ENCODE measurements around the gene LBX2. TPM values are rescaled to one million over a fixed set of nuclear protein-coding genes. Genes with fewer than 3 reads are reported as not detected.

The LBX2 gene
- total RNA-seq, 4 donors from 2014 or later: 1.2 TPM; not detected in 3

DNA sequence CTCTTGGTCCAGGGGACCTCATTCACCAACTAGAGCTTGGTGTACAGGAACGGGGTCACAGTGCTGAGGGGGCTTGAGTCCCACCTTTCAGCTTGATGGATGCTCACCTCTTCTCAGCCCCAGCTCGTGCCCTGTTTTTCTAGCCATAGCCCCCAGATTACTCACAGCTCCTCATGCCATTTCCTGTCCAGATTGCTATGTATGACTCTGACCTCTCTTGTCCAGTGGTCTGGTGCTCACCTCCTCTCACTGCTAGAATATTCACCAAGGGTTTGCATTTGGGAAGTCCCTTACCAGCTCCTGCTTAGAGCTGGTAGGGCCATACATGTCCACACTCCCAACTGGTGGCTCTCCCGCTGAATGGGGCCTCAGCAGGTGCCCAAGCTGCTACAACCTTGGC is 5.9 kb downstream of the LBX2 start:
- H3K27ac ChIP-seq: no peak overlapping the region
- no peaks in the 10 kb centered on the region for H3K9me3 ChIP-seq
- no peak for DNase-seq (ENCODE audit: low spot score in 2 of 2)
- peaks cover 14% of the 10 kb centered on the region for H3K4me1 ChIP-seq
- no peak overlapping the region for H3K4me3 ChIP-seq
- TF ChIP-seq POLR2A (IDR thresholded peaks at IDR 0.05) (no peak), EP300 (IDR thresholded peaks at IDR 0.05) (no peak), POLR2AphosphoS5 (IDR thresholded peaks at IDR 0.05) (no peak)
- TF ChIP-seq, protein P1, sequence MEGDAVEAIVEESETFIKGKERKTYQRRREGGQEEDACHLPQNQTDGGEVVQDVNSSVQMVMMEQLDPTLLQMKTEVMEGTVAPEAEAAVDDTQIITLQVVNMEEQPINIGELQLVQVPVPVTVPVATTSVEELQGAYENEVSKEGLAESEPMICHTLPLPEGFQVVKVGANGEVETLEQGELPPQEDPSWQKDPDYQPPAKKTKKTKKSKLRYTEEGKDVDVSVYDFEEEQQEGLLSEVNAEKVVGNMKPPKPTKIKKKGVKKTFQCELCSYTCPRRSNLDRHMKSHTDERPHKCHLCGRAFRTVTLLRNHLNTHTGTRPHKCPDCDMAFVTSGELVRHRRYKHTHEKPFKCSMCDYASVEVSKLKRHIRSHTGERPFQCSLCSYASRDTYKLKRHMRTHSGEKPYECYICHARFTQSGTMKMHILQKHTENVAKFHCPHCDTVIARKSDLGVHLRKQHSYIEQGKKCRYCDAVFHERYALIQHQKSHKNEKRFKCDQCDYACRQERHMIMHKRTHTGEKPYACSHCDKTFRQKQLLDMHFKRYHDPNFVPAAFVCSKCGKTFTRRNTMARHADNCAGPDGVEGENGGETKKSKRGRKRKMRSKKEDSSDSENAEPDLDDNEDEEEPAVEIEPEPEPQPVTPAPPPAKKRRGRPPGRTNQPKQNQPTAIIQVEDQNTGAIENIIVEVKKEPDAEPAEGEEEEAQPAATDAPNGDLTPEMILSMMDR (IDR thresholded peaks at IDR 0.05): no peak
- peaks cover 56% of the 10 kb centered on the region for H3K36me3 ChIP-seq
- peaks cover 16% of the 10 kb centered on the region for H3K27me3 ChIP-seq
- WGBS: 94% methylated on average over 3 of the region's 3 CpGs

DNA sequence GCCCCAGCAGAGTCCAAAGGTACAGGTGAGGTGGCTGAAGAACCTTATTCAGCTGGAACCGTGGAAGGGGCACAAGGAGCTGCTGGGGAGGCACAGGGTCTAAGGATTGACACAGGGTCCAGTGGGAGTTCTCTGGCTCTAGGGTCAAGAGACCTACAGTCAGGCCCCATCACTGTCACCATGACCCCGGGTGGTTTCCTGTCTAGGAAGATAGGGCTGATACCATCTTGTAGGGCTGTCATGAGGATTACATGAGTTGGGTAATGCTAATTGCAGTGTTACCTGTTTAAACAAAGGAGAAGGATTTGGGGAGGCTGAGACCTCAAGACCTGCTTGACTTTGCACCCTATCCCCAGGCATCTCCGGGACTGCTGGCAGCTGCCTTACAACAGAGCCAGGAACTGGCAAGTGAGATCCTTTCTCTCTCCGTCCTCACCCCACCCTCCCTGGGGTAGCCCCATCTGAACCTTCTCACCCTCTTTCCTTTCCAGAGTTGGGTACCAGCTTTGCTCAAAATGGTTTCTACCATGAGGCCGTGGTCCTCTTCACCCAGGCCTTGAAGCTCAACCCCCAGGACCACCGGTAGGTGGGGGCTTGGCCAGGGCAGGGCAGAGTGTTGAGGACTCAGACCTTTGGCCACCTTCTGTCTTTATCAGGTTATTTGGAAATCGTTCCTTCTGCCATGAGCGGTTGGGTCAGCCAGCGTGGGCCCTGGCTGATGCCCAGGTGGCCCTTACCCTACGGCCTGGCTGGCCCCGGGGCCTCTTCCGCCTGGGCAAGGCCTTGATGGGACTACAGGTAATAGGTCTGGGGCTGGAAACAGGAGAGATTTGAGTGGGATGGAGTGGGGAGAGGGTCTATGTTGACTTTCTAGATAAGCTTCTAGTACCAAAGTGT is 7.5 kb downstream of the LBX2 start:
- no peaks in the 10 kb centered on the region for H3K9me3 ChIP-seq
- H3K27ac ChIP-seq: no peak overlapping the region
- DNase-seq (ENCODE audit: low spot score in 2 of 2): no peak
- H3K36me3 ChIP-seq: peaks cover 56% of the 10 kb centered on the region
- 97% methylated on average over 11 of the region's 12 CpGs for WGBS
- no peak overlapping the region for H3K4me3 ChIP-seq
- no peaks in the 10 kb centered on the region for H3K27me3 ChIP-seq
- no peaks in the 10 kb centered on the region for H3K4me1 ChIP-seq
- no peak for TF ChIP-seq EP300 (IDR thresholded peaks at IDR 0.05)
- TF ChIP-seq POLR2AphosphoS5 (IDR thresholded peaks at IDR 0.05): no peak
- TF ChIP-seq POLR2A (IDR thresholded peaks at IDR 0.05): no peak
- TF ChIP-seq, protein P1 (IDR thresholded peaks at IDR 0.05): no peak

DNA sequence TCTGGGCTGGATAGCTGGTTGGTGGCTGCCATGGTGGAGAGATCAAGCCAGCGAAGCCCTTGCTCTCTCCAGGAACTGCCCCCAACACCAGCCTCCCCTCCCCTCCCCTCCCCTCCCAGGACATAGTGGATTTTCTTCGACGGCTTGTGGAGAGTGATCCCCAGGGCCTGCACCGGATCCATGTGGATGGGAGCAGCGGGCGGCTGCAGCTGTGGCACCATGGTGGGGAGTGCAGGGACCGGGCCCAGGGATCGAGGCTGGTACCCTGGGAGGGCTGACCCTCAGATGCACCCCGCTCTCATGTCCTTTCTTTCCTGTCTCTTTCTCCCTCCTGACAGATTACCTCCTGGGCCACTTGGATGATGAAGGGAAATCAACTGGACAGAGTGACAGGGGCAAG is 9.5 kb downstream of the LBX2 start:
- H3K27ac ChIP-seq: no peak overlapping the region
- no peak overlapping the region for H3K4me3 ChIP-seq
- DNase-seq (ENCODE audit: low spot score in 2 of 2): no peak
- no peaks in the 10 kb centered on the region for H3K4me1 ChIP-seq
- no peaks in the 10 kb centered on the region for H3K9me3 ChIP-seq
- TF ChIP-seq, protein P1 (IDR thresholded peaks at IDR 0.05): no peak
- no peak for TF ChIP-seq POLR2AphosphoS5 (IDR thresholded peaks at IDR 0.05)
- TF ChIP-seq EP300 (IDR thresholded peaks at IDR 0.05): no peak
- TF ChIP-seq POLR2A (IDR thresholded peaks at IDR 0.05): no peak
- H3K27me3 ChIP-seq: no peaks in the 10 kb centered on the region
- peaks cover 58% of the 10 kb centered on the region for H3K36me3 ChIP-seq
- 95% methylated on average over 9 of the region's 9 CpGs for WGBS

DNA sequence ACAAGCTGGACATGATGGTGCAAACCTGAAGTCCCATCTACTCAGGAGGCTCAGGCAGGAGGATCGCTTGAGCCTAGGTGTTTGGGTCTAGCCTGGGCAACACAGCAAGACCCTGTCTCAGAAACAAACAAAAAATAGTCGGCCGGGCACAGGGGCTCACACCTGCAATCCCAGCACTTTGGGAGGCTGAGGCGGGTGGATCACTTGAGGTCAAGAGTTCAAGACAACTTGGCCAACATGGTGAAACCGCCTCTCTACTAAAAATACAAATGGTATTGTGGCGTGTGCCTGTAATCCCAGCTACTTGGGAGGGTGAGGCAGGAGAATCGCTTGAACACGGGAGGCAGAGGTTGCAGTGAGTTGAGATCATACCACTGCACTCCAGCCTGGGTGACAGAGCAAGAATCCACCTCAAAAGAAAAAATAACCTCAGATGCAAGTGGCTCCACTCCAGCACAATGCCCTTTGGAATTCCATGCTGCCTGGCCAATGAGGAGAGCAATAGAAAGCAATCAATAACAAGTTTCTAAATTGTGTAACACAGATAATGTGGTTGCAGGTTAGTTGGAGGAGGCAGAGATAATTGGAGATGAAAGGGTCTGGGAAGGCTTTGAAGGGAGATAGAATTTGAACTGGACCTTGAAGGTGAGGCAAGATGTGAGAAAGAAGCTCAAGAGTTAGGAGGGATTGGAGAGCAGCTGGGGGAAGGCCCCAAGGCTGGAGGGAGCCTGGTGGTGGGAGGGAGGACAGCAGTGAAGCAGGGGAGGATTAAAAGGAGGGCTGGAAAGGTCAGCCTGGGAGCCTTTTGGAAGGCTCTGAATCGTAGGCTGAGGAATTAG is 10.5 kb downstream of the LBX2 start:
- peaks cover 52% of the 10 kb centered on the region for H3K36me3 ChIP-seq
- WGBS: 85% methylated on average over 9 of the region's 9 CpGs

More for the DNA sequence above, 10.5 kb downstream of the LBX2 start:
- Histone ChIP-seq H3K9me3 (no peaks in the 10 kb centered on the region), H3K27ac (no peak overlapping the region), H3K4me3 (no peak overlapping the region), H3K27me3 (no peaks in the 10 kb centered on the region), H3K4me1 (peaks cover 4% of the 10 kb centered on the region)
- no peak for DNase-seq (ENCODE audit: low spot score in 2 of 2)
- TF ChIP-seq, protein P1 (IDR thresholded peaks at IDR 0.05): no peak
- no peak for TF ChIP-seq POLR2A (IDR thresholded peaks at IDR 0.05)
- no peak for TF ChIP-seq POLR2AphosphoS5 (IDR thresholded peaks at IDR 0.05)
- TF ChIP-seq EP300 (IDR thresholded peaks at IDR 0.05): no peak
